DMS153 treated with DMSO at 0.1 percent for 48 hours (cell line): ENCODE measurements around the gene IFNK.

Source experiments
- DNase-seq: peaks from one replicate; lab custom pipeline; 2025; ENCODE audit not compliant: unreplicated experiment; lab: John Stamatoyannopoulos, UW

Gene IFNK

GRCh38 chr9:27537027-27537435 lies 12.9 kb downstream of the IFNK start:
- DNase-seq: no peak

DNA sequence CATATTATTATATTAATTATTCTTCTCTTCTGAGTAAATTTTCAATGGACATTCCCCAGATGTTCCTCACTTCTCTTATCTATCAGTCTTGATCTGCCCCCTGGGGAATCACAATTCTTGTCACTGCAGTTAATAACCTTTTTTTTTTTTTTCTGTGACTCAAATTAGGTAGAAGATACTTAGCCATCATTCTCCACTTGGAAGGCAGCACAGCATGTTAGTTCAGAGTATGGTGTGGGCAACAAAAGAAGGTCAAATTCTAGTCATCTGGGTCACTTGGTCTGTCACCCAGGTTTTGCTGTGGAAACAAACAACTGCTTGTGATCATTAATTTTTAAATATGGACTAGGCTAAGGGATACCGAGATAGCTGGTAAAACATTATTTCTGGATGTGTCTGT lies 13.7 kb downstream of the IFNK start:
- no peak for DNase-seq

DNA sequence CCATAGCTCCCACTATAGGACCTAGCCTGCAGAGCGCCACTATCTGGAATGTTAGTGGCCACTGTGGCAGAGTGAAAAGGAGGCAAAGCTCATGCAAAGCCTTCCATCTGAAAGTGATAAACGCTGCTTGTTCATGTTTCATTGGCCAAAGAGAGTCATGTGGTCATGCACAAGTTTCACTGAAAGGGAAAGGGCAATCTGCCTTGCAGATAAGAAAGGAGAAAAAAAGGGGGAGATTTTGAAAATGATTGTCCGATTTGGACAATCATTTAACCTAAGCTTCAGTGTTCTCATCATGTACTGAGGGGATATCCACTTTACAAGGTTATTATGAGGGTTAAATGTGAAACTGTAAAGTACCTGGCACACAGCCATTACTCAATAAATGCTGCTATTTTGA lies 14.6 kb downstream of the IFNK start:
- no peak for DNase-seq

DNA sequence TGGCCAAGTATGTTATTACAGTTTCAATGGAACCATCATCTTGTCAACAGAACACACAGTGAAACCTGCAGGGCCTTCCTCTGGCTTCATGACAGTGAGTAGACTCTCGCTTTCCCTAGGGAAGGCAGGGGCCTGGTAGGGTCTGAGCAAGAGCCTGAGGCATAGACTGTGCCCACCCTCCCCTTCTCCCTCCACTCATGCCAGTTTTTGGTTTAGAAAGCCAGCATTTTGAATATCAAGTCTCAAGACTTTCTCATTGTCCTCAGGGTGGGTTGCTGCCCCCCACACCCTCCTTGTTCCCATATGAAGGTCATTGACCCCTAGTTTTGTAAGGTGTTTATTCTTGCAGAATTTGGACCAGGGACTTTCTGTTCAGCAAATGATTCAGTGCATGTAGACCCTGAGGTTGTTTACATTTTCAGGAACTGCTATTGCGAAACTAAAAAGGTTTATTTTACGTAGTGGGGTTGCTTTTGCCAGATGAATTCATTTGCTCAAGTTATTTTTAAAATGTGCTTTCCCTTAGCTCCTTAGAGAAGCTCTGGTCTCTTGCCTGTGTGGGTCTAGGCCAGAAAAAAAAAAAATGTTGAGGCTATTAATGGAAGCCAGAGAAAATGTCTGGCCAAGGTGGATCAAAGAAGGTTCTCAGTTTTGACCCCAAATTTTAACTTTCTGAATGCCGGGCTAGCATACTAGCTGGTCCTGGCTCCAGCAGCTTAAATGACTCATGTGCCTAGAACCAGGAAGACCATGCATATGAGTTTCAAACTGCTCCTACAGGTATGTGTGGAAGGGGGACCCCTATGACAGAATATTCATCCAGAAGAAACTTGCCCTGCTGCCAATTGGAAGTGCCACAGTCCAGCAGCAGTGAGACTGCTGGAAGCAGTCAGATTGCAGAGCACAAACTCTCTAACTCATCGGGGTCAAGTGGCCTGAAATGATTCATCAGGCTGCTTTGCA lies 15.7 kb downstream of the IFNK start:
- no peak for DNase-seq

- DNase-seq: no peak
Observed at GRCh38 chr9:27540502-27540901, 16.4 kb downstream of the IFNK start.

- no peak for DNase-seq
Observed at GRCh38 chr9:27541740-27542139, 17.6 kb downstream of the IFNK start.

- no peak for DNase-seq
Observed at GRCh38 chr9:27542508-27542907, 18.4 kb downstream of the IFNK start.

DNA sequence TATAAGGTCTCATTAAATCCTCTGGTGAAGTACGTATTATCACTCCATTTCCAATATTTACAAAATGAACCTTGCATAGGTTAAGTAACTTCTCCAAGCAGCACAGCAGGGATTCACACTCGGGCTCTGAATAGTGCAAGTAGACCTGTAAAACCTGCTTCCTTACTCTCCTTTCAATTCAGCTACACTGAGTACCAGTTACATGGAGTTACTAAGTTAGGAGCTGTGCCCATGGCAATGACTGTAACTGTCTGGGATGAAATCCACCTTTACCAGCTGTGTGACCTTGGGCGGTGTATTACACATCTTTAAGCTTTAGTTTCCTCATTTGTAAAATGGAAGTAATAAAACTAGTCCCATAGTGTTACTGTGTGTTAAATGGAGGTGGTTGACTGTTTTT lies 21.4 kb downstream of the IFNK start:
- DNase-seq: no peak

DNA sequence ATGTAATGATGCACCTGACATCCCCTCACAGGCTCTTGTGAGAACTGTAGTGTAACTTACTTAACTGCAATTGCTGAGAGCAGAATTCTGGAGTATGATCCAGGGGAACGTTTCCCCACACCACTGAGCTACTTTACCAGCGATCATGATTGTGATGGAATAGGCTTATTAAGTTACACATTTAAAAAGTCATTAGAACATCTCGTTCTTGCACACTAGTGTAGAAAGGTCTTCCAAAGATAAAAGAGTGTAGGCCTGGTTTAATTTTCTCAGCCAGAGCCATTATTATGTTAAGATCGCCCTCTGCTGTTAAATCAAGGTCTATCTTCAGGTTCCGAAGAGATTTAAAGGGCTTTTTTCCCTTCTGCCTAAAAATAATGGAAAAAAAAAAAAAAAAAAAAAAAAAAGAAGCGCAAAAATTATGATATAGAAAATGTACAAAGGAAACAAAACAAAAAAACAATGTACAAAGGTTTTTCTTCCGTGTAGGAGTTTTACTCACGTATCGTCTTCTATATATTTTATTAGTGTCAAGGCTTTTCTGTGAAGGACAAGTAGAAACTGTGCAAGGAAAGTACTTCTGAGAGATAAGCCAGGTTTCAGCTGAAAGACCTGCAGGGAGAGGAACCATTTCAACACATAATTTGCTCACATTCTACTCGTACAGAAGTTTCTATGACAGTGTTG lies 24.1 kb downstream of the IFNK start:
- no peak for DNase-seq

DNA sequence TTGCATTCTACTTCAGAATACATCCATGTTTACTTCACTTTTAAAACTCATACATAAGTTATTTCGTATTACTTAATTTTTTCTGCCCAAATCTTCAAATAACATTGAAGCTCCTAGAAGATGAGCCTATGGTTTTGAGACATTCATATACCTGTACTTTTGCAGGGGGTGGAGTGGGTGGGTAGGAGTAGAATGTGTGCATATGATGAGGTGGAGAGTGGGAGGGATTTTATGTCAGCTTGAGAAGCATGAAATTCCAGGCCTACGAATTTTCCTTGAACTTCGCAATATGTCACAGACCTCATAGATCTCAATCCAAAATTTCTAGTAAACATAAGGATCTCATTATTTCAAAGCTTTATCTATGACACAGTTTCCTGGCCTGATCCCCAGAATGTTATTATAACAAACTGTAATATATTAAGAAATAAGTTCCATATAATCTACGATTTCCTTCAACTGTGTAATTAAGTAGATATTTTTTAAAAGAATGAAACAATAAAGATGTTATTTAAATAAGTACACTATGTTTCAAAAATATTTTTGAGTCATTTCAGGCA lies 25.2 kb downstream of the IFNK start:
- DNase-seq: no peak

- DNase-seq: no peak
Observed at GRCh38 chr9:27554712-27555111, 30.6 kb downstream of the IFNK start.

DNA sequence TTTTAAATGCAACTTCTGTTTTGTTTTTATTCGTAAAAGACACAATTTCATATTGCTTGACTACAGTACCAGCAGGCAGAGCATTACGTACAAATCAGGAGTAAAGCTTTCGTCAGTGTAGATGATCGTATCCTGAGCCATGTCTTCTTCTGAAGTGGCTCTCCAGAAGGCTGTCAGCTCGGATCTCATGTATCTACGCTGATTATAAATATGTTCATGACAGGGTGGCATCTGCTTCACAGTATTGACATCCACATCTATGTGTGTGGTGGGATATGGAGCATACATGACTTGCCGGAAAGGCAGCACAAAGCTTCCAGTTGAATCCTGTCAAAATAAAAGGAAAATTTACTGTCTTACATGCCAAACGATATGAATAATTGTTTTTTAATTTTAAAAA lies 32.4 kb downstream of the IFNK start:
- DNase-seq: no peak

DNA sequence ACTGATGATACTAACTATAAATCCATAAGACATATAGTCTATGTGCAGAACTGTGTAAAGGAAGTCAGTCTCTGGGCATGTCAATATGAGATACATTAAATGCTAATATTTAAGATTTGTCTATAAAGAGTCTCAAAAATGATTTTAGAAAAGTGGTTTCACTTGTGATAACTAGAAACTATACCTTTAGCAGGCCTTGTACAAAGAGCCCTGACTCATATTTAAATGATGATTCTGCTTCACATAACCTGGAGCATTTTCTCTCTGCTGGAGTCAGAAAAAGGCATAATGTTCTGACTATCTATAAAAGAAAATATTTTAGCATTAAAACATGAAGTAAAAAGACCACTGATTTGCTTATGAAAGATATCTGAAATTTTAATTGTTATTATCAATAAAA lies 34.2 kb downstream of the IFNK start:
- DNase-seq: no peak

- DNase-seq: no peak
Observed at GRCh38 chr9:27560457-27560856, 36.4 kb downstream of the IFNK start.

DNA sequence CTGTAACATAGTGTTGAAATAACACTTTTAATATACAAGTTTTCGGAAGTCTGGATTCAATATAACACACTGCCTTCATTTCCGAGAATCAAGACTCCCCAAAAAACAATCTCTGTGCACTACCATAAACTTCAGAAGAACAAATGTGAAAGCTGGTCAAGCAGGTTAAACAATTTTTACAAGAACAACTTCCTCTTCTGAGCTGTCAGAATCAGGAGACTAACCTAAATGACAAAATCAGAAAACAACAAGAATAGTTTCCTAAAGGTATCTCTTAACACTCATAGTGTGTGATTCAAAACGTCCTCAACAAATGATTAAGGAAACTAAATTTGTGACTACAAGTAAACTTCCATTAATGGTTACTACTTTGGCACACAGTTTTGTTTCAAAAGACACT lies 37.6 kb downstream of the IFNK start:
- DNase-seq: no peak

GRCh38 chr9:27563738-27564430 lies 39.8 kb downstream of the IFNK start:
- DNase-seq: no peak

- DNase-seq: no peak
Observed at GRCh38 chr9:27564670-27565069, 40.6 kb downstream of the IFNK start.

GRCh38 chr9:27565696-27566095 lies 41.6 kb downstream of the IFNK start:
- DNase-seq: no peak

- DNase-seq: no peak
Observed at GRCh38 chr9:27566118-27566517, 42.0 kb downstream of the IFNK start.

DNA sequence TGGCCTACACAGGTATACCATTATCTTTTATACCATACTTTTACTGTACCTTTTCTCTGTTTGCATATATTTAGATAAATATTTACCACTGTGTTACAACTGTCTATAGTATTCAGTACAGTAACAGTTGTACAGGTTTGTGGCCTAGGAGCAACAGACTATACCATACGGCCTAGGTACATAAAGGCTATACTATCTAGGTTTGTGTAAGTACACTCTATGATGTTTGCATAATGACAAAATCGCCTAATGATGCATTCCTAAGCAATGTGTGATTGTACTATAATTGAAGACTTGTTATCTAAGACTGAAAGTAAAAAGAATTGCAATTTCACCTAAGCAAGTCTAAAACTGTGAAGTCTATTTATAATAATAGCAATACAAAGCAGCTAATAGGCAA lies 45.3 kb downstream of the IFNK start:
- no peak for DNase-seq

GRCh38 chr9:27571011-27571410 lies 46.9 kb downstream of the IFNK start:
- no peak for DNase-seq
